GM12864 (cell line): ENCODE data around the gene NXNL2.

Experiments used
- DNase-seq: peaks from one replicate; pipeline ENCODE4 v3.0.0-alpha.2; 2011; ENCODE audit warnings: low read depth
- H3K4me3 ChIP-seq: 2 replicates; pipeline ENCODE4 v1.5.1; 2011; ENCODE audit warnings: mild to moderate bottlenecking, low read depth, low read length, control low read depth
- CTCF ChIP-seq: IDR thresholded peaks from 2 replicates; pipeline ENCODE4 v1.5.1; 2011; ENCODE audit warnings: low read depth, mild to moderate bottlenecking, moderate library complexity, low read length, control low read depth, inconsistent platforms; ENCODE audit errors: missing control alignments

Gene NXNL2

GRCh38 chr9:88534456-88535225 is at the start of gene NXNL2:
NXNL2 (plus strand) TSS chr9:88535178; CDS start chr9:88535435, 257 bp downstream.
- DNase-seq, result no peak
- no peak for TF ChIP-seq CTCF
- H3K4me3 ChIP-seq, result no peak within 1 kb of the TSS

- TF ChIP-seq CTCF, result no peak
- H3K4me3 ChIP-seq, result no peak overlapping the region
- DNase-seq, result no peak
These were observed 46.8 kb upstream of the NXNL2 start for GRCh38 chr9:88488166-88488565.

- no peak for TF ChIP-seq CTCF
- no peak for DNase-seq
- no peak overlapping the region for H3K4me3 ChIP-seq
These were observed 39.8 kb upstream of the NXNL2 start for GRCh38 chr9:88494983-88495721.

- no peak for TF ChIP-seq CTCF
- no peak overlapping the region for H3K4me3 ChIP-seq
- DNase-seq, result no peak
These were observed 37.8 kb upstream of the NXNL2 start for GRCh38 chr9:88497224-88497623.

- H3K4me3 ChIP-seq, result no peak overlapping the region
- no peak for DNase-seq
- no peak for TF ChIP-seq CTCF
These were observed 36.1 kb upstream of the NXNL2 start for GRCh38 chr9:88498880-88499279.

- TF ChIP-seq CTCF, result no peak
These were observed 33.9 kb upstream of the NXNL2 start for GRCh38 chr9:88501086-88501485.

More at GRCh38 chr9:88501086-88501485, 33.9 kb upstream of the NXNL2 start:
- DNase-seq, result no peak
- H3K4me3 ChIP-seq, result no peak overlapping the region
